HTR-8/SVneo (cell line): ENCODE results near the gene TTK.
A peak's percentile ranks its signal among the peaks of the same experiment; 100 is the strongest.
"Not testable (repeated sequence)": the region's sequence is repeated elsewhere in the genome, so short reads cannot be mapped to it uniquely, and the experiment has no call there.

Experiments used
- DNase-seq: peaks from one replicate; pipeline ENCODE4 v3.0.0; 2011; ENCODE audit warnings: low spot score, mixed read lengths; ENCODE audit not compliant: insufficient read length
- FAIRE-seq: peaks from 2 replicates; lab custom pipeline; 2011; peaks lifted over from hg19 to GRCh38; lab: Jason Lieb, UNC

TTK gene

GRCh38 chr6:80020381-80021120 is 16.1 kb downstream of the TTK start:
- FAIRE-seq (no peak), DNase-seq (no peak)

DNA sequence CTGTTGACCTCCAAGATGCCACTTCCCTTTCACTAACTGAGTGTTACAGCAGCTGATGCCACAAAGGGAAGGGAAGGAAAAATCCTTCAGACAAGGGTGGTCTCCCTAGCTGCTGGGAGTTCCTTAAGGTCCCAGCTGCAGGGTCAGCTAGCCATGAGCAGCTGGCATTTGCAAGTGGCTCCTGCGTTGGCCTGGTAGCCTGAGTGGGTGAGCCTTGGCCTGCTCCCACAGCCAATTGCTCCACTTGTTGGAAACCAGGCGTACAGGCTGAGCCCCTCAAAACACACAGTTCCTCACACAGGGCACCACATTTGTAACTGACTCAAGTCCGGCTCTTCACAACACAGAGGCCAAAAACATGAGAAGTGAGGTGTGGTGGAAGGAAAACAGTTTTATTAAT is 16.7 kb downstream of the TTK start:
- DNase-seq (no peak), FAIRE-seq (no peak)

GRCh38 chr6:80021591-80021990 is 17.1 kb downstream of the TTK start:
- FAIRE-seq, result no peak
- no peak for DNase-seq

DNA sequence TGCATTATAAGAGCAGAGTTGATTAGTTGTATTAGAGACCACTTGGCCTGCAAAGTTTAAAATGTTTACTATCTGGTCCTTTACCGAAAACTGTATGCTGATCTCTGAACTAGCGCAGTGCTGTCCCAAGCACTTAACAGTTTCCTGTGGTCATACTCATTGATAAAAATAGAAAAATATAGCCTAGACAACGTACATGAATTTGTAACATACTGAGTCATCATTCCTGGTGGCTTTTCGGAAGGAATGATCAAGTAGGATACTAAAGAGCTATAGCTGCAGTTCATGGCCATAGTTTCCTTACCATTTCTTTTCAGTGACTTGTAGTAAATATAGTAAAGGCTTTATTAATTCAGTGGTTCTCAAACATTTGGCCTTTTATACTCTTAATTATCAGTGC is 18.4 kb downstream of the TTK start:
- DNase-seq, result peak; percentile 19
- FAIRE-seq, result no peak

- FAIRE-seq, result no peak
- no peak for DNase-seq
Measured at GRCh38 chr6:80028589-80028988, 24.1 kb downstream of the TTK start.

- DNase-seq (no peak), FAIRE-seq (no peak)
Measured at GRCh38 chr6:80029470-80029869, 25.0 kb downstream of the TTK start.

DNA sequence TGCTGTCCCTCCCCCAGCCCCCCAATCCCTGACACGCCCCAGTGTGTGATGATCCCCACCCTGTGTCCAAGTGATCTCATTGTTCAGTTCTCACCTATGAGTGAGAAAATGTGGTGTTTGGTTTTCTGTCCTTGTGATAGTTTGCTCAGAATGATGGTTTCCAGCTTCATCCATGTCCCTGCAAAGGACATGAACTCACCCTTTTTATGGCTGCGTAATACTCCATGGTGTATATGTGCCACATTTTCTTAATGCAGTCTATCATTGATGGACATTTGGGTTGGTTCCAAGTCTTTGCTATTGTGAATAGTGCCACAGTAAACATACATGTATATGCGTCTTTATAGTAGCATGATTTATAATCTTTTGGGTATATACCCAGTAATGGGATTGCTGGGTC is 43.8 kb downstream of the TTK start:
- FAIRE-seq, DNase-seq: not testable (repeated sequence)

DNA sequence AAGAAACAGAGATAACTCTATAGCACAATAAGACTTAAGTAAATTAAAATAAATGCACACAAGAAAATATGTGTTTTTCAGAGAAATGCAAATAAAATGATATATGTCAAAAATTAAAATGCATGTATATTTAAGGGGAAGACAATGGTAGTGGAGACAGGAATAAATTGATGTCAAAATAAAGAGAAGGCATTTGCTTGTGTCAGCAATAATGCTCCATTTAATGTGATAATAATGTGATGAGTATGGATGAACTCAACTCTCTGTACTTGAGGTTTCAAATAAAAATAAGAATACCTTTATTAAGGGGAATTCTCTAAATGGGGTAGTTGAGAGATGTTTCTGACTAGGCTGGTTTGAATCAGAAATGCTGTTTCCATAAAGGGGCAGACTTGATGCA is 56.3 kb downstream of the TTK start:
- no peak for FAIRE-seq

DNA sequence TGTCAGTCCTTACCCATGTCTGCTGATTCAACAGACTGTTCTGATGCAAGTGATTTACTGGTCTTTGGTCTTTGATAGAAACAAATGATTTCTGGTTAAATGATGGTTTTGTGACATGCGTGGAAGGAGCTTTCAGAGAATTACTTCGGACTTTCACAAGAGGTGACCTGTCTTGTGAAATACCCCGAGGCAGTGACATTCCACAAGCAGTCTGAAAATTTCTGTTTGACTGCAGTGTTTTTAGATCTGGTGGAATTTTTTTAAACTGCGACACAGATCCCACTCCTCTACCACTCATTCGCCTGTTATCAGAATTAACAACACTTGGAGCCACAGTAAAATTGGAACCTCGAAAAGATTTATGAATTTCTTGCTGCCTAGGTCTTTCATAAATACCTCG is 63.7 kb downstream of the TTK start:
- FAIRE-seq, DNase-seq: not testable (repeated sequence)

More for the DNA sequence above, 56.3 kb downstream of the TTK start:
- no peak for DNase-seq

DNA sequence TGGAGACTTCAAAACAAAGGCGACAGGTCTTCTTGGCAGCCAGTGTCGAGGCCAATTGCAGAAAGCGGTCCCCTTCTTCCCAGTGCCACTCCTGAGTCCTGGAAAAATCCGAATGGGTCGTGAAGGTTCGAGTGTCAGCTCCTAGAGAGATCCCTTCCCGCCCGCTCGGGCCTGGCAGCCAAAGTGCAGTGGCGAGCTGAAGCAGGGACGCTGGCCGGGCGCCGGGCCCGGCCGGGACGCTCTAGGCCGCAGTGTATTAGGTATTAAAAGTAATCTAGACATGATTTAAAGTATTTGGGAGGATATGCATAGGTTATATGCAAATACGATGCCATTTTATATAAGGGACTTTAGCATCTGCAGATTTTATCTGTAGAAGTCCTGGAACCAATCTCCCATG is 66.0 kb downstream of the TTK start:
- not testable (repeated sequence) for DNase-seq, FAIRE-seq

DNA sequence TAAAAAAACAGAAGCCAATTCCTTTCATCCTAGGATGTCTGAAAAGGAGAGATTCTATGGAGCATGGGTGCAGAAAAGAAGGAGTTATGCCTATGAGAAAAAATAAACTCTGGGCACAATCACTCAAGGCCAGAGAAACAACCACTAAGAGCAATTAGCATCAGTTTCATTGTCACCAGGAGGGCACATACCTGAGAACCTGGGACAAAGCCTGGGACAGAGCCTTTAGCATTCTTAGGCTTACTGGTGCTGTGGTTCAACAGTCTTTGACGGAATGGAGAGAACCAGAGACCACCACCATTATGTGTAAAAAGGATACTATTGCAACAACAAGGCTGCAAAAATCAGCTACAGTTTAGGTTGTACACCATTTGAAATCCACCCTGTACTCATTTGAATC is 72.6 kb downstream of the TTK start:
- DNase-seq, result no peak
- no peak for FAIRE-seq

DNA sequence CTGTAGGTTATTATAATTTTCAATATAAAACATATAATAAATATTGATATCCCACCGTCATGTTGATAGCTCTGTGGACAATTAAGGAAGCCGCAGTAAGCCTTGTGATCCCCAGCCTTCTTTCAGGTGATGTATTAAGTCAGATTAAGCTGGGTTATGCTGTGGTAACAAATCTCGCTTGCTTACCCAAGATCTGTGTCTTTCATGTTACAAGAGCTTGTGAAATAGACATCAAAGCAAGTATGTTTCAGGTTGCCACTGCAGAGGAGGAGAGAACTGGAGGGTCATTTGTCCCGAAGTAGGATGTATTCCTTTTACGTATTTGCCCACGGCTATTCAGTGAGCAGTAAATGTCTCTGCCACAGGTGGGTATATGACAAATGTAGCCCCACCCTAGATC is 84.2 kb downstream of the TTK start:
- DNase-seq (no peak), FAIRE-seq (no peak)

GRCh38 chr6:80091506-80091905 is 87.1 kb downstream of the TTK start:
- FAIRE-seq, result no peak

More at GRCh38 chr6:80091506-80091905, 87.1 kb downstream of the TTK start:
- DNase-seq, result no peak
